Lung microvascular endothelial cell (primary cell): ENCODE results near the gene FOLR3. TPM values are rescaled to one million over a fixed set of nuclear protein-coding genes. Genes with fewer than 3 reads are reported as not detected.
A peak's percentile ranks its signal among the peaks of the same experiment; 100 is the strongest.
"Not testable (repeated sequence)": the region's sequence is repeated elsewhere in the genome, so short reads cannot be mapped to it uniquely, and the experiment has no call there.

Source experiments
- DNase-seq, 2 donors: peaks; one replicate each; pipeline versions ENCODE4 v3.0.0 to v3.0.0-alpha.2; 2010; ENCODE audit warnings: low read depth in 2 of 2
- total RNA-seq: library from RNA; depleted of rRNA; stranded (reverse); fragments of >200 nt; gene quantifications from 2 replicates; pipeline ENCODE4 v1.2.1, GENCODE V29; 2014

The FOLR3 gene
- total RNA-seq, 1 donor from 2014 or later: not detected

DNA sequence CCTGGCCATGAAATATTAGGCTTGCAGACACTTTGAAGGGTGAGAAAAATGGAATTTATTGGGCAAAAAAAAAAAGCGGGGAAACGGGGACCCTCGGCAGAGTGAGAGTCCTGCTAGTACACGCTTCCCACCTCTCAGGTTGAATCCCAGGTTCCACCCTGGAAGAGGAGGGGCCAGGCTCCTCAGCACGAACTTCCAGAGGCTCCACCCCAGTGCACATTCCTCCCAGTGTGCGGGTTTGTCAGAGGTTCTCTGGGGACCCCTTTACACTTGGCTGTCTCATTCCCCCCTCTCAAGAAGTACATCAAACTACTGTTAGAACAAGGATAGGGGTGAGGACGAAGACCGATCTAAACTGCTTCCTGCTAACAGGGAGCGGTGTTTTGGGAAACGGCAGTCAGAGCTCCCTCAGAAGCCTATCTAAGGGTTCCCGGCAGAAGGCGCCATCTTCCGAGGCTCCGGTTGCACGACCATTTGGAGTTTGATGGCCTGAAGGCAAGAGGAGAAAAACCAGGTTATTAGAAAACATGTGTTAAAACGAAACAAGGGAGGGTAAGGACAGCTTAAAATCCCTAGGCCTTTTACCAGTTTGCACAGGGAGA, 27.5 kb downstream of the FOLR3 start:
- DNase-seq: no peak

- not testable (repeated sequence) for DNase-seq
These were observed 28.7 kb downstream of the FOLR3 start for GRCh38 chr11:72164187-72164586.

DNA sequence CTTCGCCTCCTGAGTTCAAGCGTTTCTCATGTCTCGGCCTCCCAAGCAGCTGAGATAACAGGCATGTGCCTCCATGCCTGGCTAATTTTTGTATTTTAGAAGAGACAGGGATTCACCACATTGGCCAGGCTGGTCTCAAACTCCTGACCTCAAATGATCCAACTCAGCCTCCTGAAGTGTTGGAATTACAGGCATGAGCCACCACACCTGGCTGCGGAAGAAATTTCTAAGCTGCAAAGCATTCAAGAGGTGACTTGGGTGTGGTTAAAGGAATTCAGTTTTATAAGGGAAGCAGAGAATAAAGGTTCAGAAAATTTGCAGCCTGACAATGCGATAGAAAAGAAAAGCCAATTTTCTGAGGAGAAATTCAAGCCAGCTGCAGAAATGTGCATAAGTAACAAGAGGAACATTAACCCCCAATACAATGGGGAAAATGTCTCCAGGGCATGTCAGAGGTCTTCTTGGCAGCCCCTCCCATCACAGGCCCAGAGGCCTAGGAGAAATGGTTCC, 33.6 kb downstream of the FOLR3 start:
- not testable (repeated sequence) for DNase-seq

DNA sequence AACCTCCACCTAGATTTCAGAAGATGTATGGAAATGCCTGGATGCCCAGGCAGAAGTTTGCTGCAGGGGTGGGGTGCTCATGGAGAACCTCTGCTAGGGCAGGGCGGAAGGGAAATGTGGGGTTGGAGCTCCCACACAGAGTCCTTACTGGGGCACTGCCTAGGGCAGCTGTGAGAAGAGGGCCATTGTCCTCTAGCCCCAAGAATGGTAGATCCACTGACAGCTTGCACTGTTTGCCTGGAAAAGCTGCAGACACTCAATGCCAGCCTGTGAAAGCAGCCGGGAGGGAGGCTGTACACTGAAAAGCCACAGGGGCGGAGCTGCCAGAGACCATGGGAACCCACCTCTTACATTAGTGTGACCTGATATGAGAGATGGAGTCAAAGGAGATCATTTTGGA, 34.2 kb downstream of the FOLR3 start:
- not testable (repeated sequence) for DNase-seq

- not testable (repeated sequence) for DNase-seq
These were observed 36.5 kb downstream of the FOLR3 start for GRCh38 chr11:72172043-72172442.

- DNase-seq: no peak
These were observed 37.8 kb downstream of the FOLR3 start for GRCh38 chr11:72173291-72173690.

DNA sequence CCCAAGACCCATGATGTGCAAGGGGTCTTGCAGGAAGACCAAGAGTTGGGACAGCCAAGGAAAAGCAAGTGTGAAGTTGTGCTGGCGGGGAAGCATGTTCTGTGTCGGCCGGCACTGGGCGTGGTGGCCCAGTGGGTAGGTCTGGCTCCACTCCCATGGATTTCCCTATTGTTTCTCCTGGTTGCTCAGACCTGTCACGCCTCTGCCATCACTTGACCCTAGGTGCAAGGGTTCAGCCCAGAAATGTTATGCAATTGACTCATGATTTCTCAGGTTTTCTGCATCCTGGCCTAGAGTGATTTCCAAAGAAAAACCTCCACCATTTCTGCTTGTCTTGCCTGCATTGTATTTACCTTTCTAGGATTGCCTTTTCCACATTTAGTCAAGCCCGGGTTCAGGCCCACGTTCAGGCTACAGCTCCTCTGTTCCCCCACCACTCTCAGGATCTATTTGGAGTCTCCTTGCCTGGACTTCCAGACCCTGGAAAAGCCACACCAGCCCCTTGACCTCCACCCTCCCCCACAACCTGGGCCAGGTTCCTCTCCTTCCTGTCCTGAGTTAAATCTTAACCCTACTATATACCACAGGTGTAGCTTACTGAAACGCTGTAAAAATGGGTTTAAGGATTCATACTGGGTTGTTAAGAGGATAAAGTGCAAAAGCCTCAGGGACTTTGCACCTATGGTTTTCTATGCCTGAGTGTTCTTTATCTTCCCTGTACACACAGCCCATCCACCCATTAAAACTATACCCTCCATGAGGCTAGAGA, 39.0 kb downstream of the FOLR3 start:
- no peak for DNase-seq

- no peak for DNase-seq
These were observed 42.1 kb downstream of the FOLR3 start for GRCh38 chr11:72177656-72178055.

- DNase-seq: no peak
These were observed 43.7 kb downstream of the FOLR3 start for GRCh38 chr11:72179049-72179803.

- no peak for DNase-seq
These were observed 44.4 kb downstream of the FOLR3 start for GRCh38 chr11:72179804-72180396.

GRCh38 chr11:72180892-72181552, 45.5 kb downstream of the FOLR3 start:
- not testable (repeated sequence) for DNase-seq

- peak; percentile 4 to 10 for DNase-seq
These were observed 46.0 kb downstream of the FOLR3 start for GRCh38 chr11:72181553-72181958.

DNA sequence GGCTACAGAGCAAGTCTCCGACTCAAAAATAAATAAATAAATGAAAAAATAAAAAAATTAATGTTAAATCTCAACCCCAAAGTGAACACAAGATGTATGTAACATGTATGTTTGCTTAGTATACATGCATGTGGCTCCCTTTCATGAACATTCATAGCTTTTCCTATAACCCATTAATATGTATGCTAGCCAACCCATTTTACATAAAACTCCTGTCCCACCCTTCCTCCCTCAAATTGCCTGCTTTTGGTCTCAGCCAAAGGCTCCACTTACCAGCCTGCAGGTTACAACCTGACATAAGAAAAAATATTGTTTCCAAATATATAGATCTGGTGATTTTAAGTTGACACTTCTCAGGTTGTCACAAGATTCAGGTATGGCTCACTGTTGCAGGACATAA, 52.7 kb downstream of the FOLR3 start:
- DNase-seq: no peak

Other genes with a start within 250 kb of the FOLR3 start
- 5.7 and 6.0 TPM in 2 replicates for gene XNDC1N, start 207.1 kb upstream of the FOLR3 start, total RNA-seq
- 22.4 and 27.8 TPM in 2 replicates for gene RNF121, start 206.7 kb upstream of the FOLR3 start, total RNA-seq
- gene IL18BP, start 136.8 kb upstream of the FOLR3 start, total RNA-seq: 1.1 and 2.0 TPM in 2 replicates
- gene NUMA1, start 55.2 kb upstream of the FOLR3 start, total RNA-seq: 103 and 107 TPM in 2 replicates
- 2.4 and 4.0 TPM in 2 replicates for gene LRRC51, start 54.9 kb upstream of the FOLR3 start, total RNA-seq
- 78.7 and 95.0 TPM in 2 replicates for gene LAMTOR1, start 32.4 kb upstream of the FOLR3 start, total RNA-seq
- 0.20 TPM in 1 of 2 replicates, not detected in the other for gene TOMT, start 29.8 kb upstream of the FOLR3 start, total RNA-seq
- gene ANAPC15, start 23.0 kb upstream of the FOLR3 start, total RNA-seq: 16.9 and 25.1 TPM in 2 replicates
- gene FOLR1, start 56.4 kb downstream of the FOLR3 start, total RNA-seq: not detected in 2 replicates
- not detected in 2 replicates for gene FOLR2, start 81.1 kb downstream of the FOLR3 start, total RNA-seq
- gene INPPL1, start 89.0 kb downstream of the FOLR3 start, total RNA-seq: 30.9 and 38.5 TPM in 2 replicates
- not detected in 2 replicates for gene PHOX2A, start 108.5 kb downstream of the FOLR3 start, total RNA-seq